GM18502 (cell line): ENCODE data around the gene FAH.
"Not testable (repeated sequence)": the region's sequence is repeated elsewhere in the genome, so short reads cannot be mapped to it uniquely, and the experiment has no call there.

Experiments
- ATAC-seq: cut with Tn5 transposase; IDR thresholded peaks from one replicate; pipeline ENCODE4 v1.9.1; 2021; ENCODE audit warnings: mild to moderate bottlenecking; ENCODE audit not compliant: unreplicated experiment, poor library complexity

The FAH gene

GRCh38 chr15:80152896-80153876, at the start of gene FAH:
Gene FAH, plus strand, starts transcription at chr15:80152999. Its CDS starts 56 bp downstream, at chr15:80153055.
- peak; percentile 51 for ATAC-seq

- no peak for ATAC-seq
Measured at GRCh38 chr15:80105193-80105592, 47.6 kb upstream of the FAH start.

- no peak for ATAC-seq
Measured at GRCh38 chr15:80105595-80105994, 47.2 kb upstream of the FAH start.

GRCh38 chr15:80106051-80106450, 46.7 kb upstream of the FAH start:
- no peak for ATAC-seq

- no peak for ATAC-seq
Measured at GRCh38 chr15:80107204-80107603, 45.6 kb upstream of the FAH start.

- ATAC-seq: no peak
Measured at GRCh38 chr15:80107774-80108173, 45.0 kb upstream of the FAH start.

GRCh38 chr15:80109388-80109787, 43.4 kb upstream of the FAH start:
- no peak for ATAC-seq

- no peak for ATAC-seq
Measured at GRCh38 chr15:80110920-80111319, 41.9 kb upstream of the FAH start.

- ATAC-seq: no peak
Measured at GRCh38 chr15:80114114-80114513, 38.7 kb upstream of the FAH start.

GRCh38 chr15:80115021-80115420, 37.8 kb upstream of the FAH start:
- ATAC-seq: no peak

- ATAC-seq: no peak
Measured at GRCh38 chr15:80118956-80119355, 33.8 kb upstream of the FAH start.

GRCh38 chr15:80120636-80121035, 32.2 kb upstream of the FAH start:
- no peak for ATAC-seq

GRCh38 chr15:80121546-80121945, 31.3 kb upstream of the FAH start:
- no peak for ATAC-seq

GRCh38 chr15:80123034-80123433, 29.8 kb upstream of the FAH start:
- ATAC-seq: no peak

- not testable (repeated sequence) for ATAC-seq
Measured at GRCh38 chr15:80127253-80127652, 25.5 kb upstream of the FAH start.

GRCh38 chr15:80127911-80128310, 24.9 kb upstream of the FAH start:
- no peak for ATAC-seq

GRCh38 chr15:80132382-80132781, 20.4 kb upstream of the FAH start:
- ATAC-seq: no peak

- ATAC-seq: no peak
Measured at GRCh38 chr15:80136854-80137253, 15.9 kb upstream of the FAH start.

GRCh38 chr15:80138961-80139360, 13.8 kb upstream of the FAH start:
- no peak for ATAC-seq

GRCh38 chr15:80140909-80141308, 11.9 kb upstream of the FAH start:
- no peak for ATAC-seq

- ATAC-seq: no peak
Measured at GRCh38 chr15:80141916-80142598, 10.7 kb upstream of the FAH start.
